Osteoblast (primary cell): ENCODE results near the gene AP1M2. TPM values are rescaled to one million over a fixed set of nuclear protein-coding genes. Genes with fewer than 3 reads are reported as not detected.

Source experiments
- DNase-seq: peaks from one replicate; pipeline ENCODE4 v3.0.0; 2011; ENCODE audit warnings: low spot score, mixed read lengths; ENCODE audit not compliant: insufficient read length; ENCODE audit errors: missing footprints
- H2AFZ ChIP-seq: 2 replicates; pipeline ENCODE4 v1.6.0; 2011; ENCODE audit warnings: mild to moderate bottlenecking, low read length
- H3K27ac ChIP-seq: 2 replicates; pipeline ENCODE4 v1.5.1; 2011; ENCODE audit warnings: mild to moderate bottlenecking, low read depth, low read length, moderate library complexity
- H3K27me3 ChIP-seq: 2 replicates; pipeline ENCODE4 v1.6.0; 2012; ENCODE audit warnings: mild to moderate bottlenecking, control low read depth, inconsistent platforms, low read length, moderate library complexity; ENCODE audit not compliant: insufficient read depth
- H3K36me3 ChIP-seq: 2 replicates; pipeline ENCODE4 v1.5.1; 2011; ENCODE audit warnings: mild to moderate bottlenecking, low read length, control low read depth, moderate library complexity; ENCODE audit not compliant: insufficient read depth
- H3K4me1 ChIP-seq: 2 replicates; pipeline ENCODE4 v1.5.1; 2011; ENCODE audit warnings: mild to moderate bottlenecking, low read length, control low read depth, moderate library complexity; ENCODE audit not compliant: insufficient read depth
- H3K4me2 ChIP-seq: 2 replicates; pipeline ENCODE4 v1.6.0; 2011; ENCODE audit warnings: mild to moderate bottlenecking, low read length; ENCODE audit not compliant: insufficient read depth
- H3K4me3 ChIP-seq: fragments of 200-600 bp; sonication (generic); 3 replicates; pipeline ENCODE4 v1.5.1; 2012; ENCODE audit warnings: mild to moderate bottlenecking, low read length, inconsistent platforms; ENCODE audit not compliant: insufficient read depth
- H3K79me2 ChIP-seq: 2 replicates; pipeline ENCODE4 v1.6.0; 2012; ENCODE audit warnings: mild to moderate bottlenecking, low read length, control low read depth, inconsistent platforms; ENCODE audit not compliant: insufficient read depth
- H3K9me3 ChIP-seq: 2 replicates; pipeline ENCODE4 v1.5.1; 2011; ENCODE audit warnings: low read depth, low read length, control low read depth
- H4K20me1 ChIP-seq: 2 replicates; pipeline ENCODE4 v1.6.0; 2012; ENCODE audit warnings: mild to moderate bottlenecking, low read length, control low read depth; ENCODE audit not compliant: insufficient read depth
- total RNA-seq: library from RNA; depleted of rRNA; stranded (reverse); fragments of >200 nt; gene quantifications from 2 replicates; pipeline ENCODE4 v1.2.3, GENCODE V29; 2012
- TF ChIP-seq, protein P1 (sequence below): IDR thresholded peaks from 2 replicates; pipeline ENCODE4 v1.5.1; 2011; ENCODE audit warnings: mild to moderate bottlenecking, low read depth, low read length, moderate library complexity; ENCODE audit errors: extremely low read depth

AP1M2 gene
- total RNA-seq, 1 donor = 0.72 TPM

DNA sequence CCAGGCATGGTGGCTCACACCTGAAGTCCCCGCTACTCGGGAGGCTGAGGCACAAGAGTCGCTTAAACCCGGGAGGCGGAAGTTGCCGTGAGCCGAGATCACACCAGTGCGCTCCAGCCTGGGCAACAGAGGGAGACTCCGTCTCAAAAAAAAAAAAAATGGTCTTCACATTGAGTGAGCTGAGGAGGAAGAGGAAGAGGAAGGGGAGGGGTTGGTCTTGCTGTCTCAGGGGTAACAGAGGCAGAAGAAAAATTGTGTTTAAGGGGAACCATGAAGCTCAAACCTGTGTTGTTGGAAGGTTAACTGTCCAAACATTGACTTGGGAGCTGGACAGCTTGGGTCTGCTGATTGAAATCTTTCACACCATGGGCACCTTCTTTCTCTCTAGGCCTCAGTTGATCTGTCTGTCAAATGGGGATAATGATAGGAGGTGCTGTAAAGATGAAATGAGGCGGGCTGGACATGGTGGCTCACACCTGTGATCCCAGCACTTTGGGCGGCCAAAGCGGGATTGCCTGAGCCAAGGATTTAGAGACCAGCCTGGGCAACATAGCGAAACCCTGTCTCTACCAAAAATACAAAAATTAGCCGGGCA lies 28.4 kb upstream of the AP1M2 start:
- Histone ChIP-seq H3K27ac (no peak overlapping the region), H3K4me1 (peaks cover 19% of the 10 kb centered on the region), H2AFZ (no peak overlapping the region), H3K4me3 (no peak overlapping the region), H3K9me3 (no peaks in the 10 kb centered on the region), H4K20me1 (no peaks in the 10 kb centered on the region), H3K79me2 (peaks cover 20% of the 10 kb centered on the region), H3K27me3 (no peaks in the 10 kb centered on the region), H3K4me2 (no peak overlapping the region), H3K36me3 (no peaks in the 10 kb centered on the region)
- TF ChIP-seq, protein P1, sequence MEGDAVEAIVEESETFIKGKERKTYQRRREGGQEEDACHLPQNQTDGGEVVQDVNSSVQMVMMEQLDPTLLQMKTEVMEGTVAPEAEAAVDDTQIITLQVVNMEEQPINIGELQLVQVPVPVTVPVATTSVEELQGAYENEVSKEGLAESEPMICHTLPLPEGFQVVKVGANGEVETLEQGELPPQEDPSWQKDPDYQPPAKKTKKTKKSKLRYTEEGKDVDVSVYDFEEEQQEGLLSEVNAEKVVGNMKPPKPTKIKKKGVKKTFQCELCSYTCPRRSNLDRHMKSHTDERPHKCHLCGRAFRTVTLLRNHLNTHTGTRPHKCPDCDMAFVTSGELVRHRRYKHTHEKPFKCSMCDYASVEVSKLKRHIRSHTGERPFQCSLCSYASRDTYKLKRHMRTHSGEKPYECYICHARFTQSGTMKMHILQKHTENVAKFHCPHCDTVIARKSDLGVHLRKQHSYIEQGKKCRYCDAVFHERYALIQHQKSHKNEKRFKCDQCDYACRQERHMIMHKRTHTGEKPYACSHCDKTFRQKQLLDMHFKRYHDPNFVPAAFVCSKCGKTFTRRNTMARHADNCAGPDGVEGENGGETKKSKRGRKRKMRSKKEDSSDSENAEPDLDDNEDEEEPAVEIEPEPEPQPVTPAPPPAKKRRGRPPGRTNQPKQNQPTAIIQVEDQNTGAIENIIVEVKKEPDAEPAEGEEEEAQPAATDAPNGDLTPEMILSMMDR = no peak
- DNase-seq = no peak

DNA sequence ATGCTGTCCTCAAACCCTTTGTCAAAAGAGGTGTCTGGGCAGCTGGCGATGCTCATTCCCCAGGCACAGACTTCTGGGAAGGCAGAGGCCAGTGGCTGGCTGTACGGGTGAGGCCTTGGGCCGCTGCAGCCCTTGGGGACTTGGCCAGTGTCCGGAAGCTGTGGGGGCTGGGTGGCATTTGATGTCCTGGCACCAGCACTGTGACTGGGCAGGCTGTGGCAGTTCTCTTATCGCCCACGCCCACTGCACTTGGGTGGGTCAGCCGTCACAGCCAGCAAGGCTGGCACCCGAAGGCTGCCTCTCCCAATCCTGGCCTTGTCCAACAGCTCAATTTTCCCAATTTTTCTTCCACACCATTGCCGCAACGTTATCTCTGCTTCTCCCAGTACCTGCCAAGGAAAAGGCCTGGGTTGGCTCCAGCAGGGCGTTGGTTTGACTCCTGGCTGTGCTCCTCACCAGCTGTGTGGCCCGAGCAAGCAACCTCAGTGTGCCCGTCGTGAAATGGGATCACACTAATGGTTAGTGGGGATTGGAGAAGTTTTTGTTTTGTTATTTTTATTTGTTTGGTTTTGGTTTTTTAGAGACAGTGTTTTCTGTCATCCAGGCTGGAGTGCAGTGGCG lies 25.5 kb upstream of the AP1M2 start:
- peaks cover 17% of the 10 kb centered on the region for H3K4me1 ChIP-seq
- no peaks in the 10 kb centered on the region for H3K36me3 ChIP-seq
- H3K4me3 ChIP-seq = no peak overlapping the region
- TF ChIP-seq, protein P1 = no peak
- peaks cover 20% of the 10 kb centered on the region for H3K79me2 ChIP-seq
- H2AFZ ChIP-seq = peak overlapping the region; percentile 58
- H3K9me3 ChIP-seq = no peaks in the 10 kb centered on the region
- DNase-seq = no peak
- peak overlapping the region; percentile 11 for H3K27ac ChIP-seq
- no peaks in the 10 kb centered on the region for H3K27me3 ChIP-seq
- H3K4me2 ChIP-seq = peak overlapping the region; percentile 29
- no peaks in the 10 kb centered on the region for H4K20me1 ChIP-seq

DNA sequence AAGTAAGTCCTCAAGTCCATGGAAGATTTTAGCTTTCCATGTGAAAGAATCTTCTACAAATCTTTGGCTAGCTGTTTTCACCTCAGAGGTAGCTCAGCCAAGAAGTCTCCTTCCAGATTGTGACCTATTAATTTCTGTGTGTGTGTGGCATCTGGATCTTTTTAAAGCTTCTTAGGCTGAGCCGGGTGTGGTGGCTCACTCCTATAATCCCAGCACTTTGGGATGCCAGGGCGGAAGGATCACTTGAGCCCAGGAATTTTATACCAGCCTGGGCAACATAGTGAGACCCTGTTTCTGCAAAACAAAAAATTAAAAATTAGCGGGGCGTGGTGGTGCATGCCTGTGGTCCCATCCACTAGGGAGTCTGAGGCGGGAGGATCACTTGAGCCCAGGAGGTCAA lies 24.8 kb upstream of the AP1M2 start:
- H4K20me1 ChIP-seq = no peaks in the 10 kb centered on the region
- no peak overlapping the region for H3K4me3 ChIP-seq
- H3K4me2 ChIP-seq = no peak overlapping the region
- peaks cover 10% of the 10 kb centered on the region for H3K4me1 ChIP-seq
- no peak overlapping the region for H2AFZ ChIP-seq
- no peaks in the 10 kb centered on the region for H3K27me3 ChIP-seq
- no peak for DNase-seq
- TF ChIP-seq, protein P1 = no peak
- H3K9me3 ChIP-seq = no peaks in the 10 kb centered on the region
- no peak overlapping the region for H3K27ac ChIP-seq
- peaks cover 20% of the 10 kb centered on the region for H3K79me2 ChIP-seq
- H3K36me3 ChIP-seq = no peaks in the 10 kb centered on the region

- TF ChIP-seq, protein P1 = no peak
- peaks cover 12% of the 10 kb centered on the region for H3K4me1 ChIP-seq
- peak overlapping the region; percentile 50 for H3K27ac ChIP-seq
- no peaks in the 10 kb centered on the region for H4K20me1 ChIP-seq
- DNase-seq = no peak
- H3K27me3 ChIP-seq = peaks cover 3% of the 10 kb centered on the region
- no peak overlapping the region for H3K4me2 ChIP-seq
- H3K79me2 ChIP-seq = peaks cover 30% of the 10 kb centered on the region
- H2AFZ ChIP-seq = no peak overlapping the region
- no peak overlapping the region for H3K4me3 ChIP-seq
- no peaks in the 10 kb centered on the region for H3K9me3 ChIP-seq
- no peaks in the 10 kb centered on the region for H3K36me3 ChIP-seq
Observed at GRCh38 chr19:10604460-10604980, 17.4 kb upstream of the AP1M2 start.
